Naive thymus-derived CD4-positive, alpha-beta T cell (primary cell): ENCODE results near the gene AKR1B1. TPM values are rescaled to one million over a fixed set of nuclear protein-coding genes. Genes with fewer than 3 reads are reported as not detected.

Experiments used
- ATAC-seq: fragments of 150-1000 bp; cut with Tn5 transposase; 2 replicates; pipeline ENCODE4 v1.10.0; 2021; ENCODE audit warnings: mild to moderate bottlenecking, moderate library complexity
- CTCF ChIA-PET: fragments of 350-600 bp; sonication (Branson Sonifier 250); formaldehyde crosslinking; loops from one replicate; lab custom pipeline; 2021; ENCODE audit warnings: antibody characterized with exemption; lab: Charles Lee
- POLR2A ChIA-PET: fragments of 350-600 bp; sonication (Branson Sonifier 250); formaldehyde crosslinking; loops from one replicate; lab custom pipeline; 2021; ENCODE audit warnings: antibody characterized with exemption, inconsistent platforms; lab: Charles Lee
- DNase-seq, 9 donors: peaks; one replicate each; pipeline versions ENCODE4 v3.0.0 to v3.0.0-alpha.2; 2020 to 2022; ENCODE audit warnings: mixed read lengths in 1 of 9
- H3K27ac ChIP-seq: one replicate; pipeline ENCODE4 v1.7.0; 2013; ENCODE audit warnings: mild to moderate bottlenecking, low read depth, low read length, moderate library complexity
- H3K27me3 ChIP-seq, 2 donors: one replicate each; pipeline ENCODE4 v1.7.0; 2013; ENCODE audit warnings: low read length in 2 of 2, mild to moderate bottlenecking in 2 of 2, moderate library complexity in 2 of 2; ENCODE audit not compliant: control insufficient read depth in 2 of 2, insufficient read depth in 2 of 2
- H3K36me3 ChIP-seq, 3 experiments: 1 replicate in 2 of 3; 2 replicates in 1 of 3; pipeline ENCODE4 v1.7.0; 2013; ENCODE audit warnings: low read length in 3 of 3, mild to moderate bottlenecking in 3 of 3, moderate library complexity in 1 of 3; ENCODE audit not compliant: insufficient read depth in 3 of 3, control insufficient read depth in 2 of 3
- H3K4me1 ChIP-seq, 2 donors: one replicate each; pipeline ENCODE4 v1.7.0; 2013; ENCODE audit warnings: low read length in 2 of 2, mild to moderate bottlenecking in 2 of 2, moderate library complexity in 1 of 2; ENCODE audit not compliant: control insufficient read depth in 2 of 2, insufficient read depth in 2 of 2
- H3K4me3 ChIP-seq: 2 replicates; pipeline ENCODE4 v1.7.0; 2013; ENCODE audit warnings: mild to moderate bottlenecking, low read length
- H3K9me3 ChIP-seq, 3 experiments: 1 replicate in 2 of 3; 2 replicates in 1 of 3; pipeline ENCODE4 v1.7.0; 2013; ENCODE audit warnings: low read length in 3 of 3; ENCODE audit not compliant: control insufficient read depth in 2 of 3
- H3K27ac Mint-ChIP-seq, 9 donors: one replicate each; pipeline ENCODE4 v1.8.0; 2020 to 2022; ENCODE audit warnings: mixed read lengths in 9 of 9, mild to moderate bottlenecking in 8 of 9, moderate library complexity in 5 of 9, inconsistent platforms in 2 of 9
- H3K27me3 Mint-ChIP-seq, 5 donors: one replicate each; pipeline ENCODE4 v1.8.0; 2021 to 2022; ENCODE audit warnings: mixed read lengths in 5 of 5, mild to moderate bottlenecking in 1 of 5
- H3K36me3 Mint-ChIP-seq, 5 donors: one replicate each; pipeline ENCODE4 v1.8.0; 2020 to 2022; ENCODE audit warnings: mixed read lengths in 5 of 5, mild to moderate bottlenecking in 3 of 5, inconsistent platforms in 1 of 5
- H3K4me1 Mint-ChIP-seq, 7 donors: one replicate each; pipeline ENCODE4 v1.8.0; 2020 to 2022; ENCODE audit warnings: mixed read lengths in 7 of 7, mild to moderate bottlenecking in 3 of 7, inconsistent platforms in 1 of 7
- H3K4me3 Mint-ChIP-seq, 10 donors: one replicate each; pipeline ENCODE4 v1.8.0; 2020 to 2022; ENCODE audit warnings: mild to moderate bottlenecking in 10 of 10, mixed read lengths in 10 of 10, moderate library complexity in 6 of 10, inconsistent platforms in 2 of 10
- H3K9me3 Mint-ChIP-seq, 11 donors: one replicate each; pipeline ENCODE4 v1.8.0; 2020 to 2022; ENCODE audit warnings: mixed read lengths in 11 of 11, mild to moderate bottlenecking in 4 of 11, inconsistent platforms in 1 of 11, moderate library complexity in 1 of 11
- intact Hi-C, 2 donors: fragments of 100-400 bp; cut with micrococcal nuclease; formaldehyde crosslinking; loops; one replicate each; pipeline ENCODE4 v1.15.1; 2023
- polyA plus RNA-seq, 2 donors: library from polyadenylated mRNA; unstranded; fragments of 300-500 nt; fragmentation: Illumina TruSeq; gene quantifications; one replicate each; pipeline ENCODE4 v1.2.3, GENCODE V29; 2021
- total RNA-seq, 6 experiments: library from RNA in 5 of 6; stranded (reverse) in 5 of 6; gene quantifications; 1 replicate in 5 of 6; 2 replicates in 1 of 6; pipeline ENCODE4 v1.2.3 and lab custom pipeline; 2021 to 2026

Gene AKR1B1
- total and polyA plus RNA-seq, 7 experiments from 2014 or later, result 62.2 to 206 (median 106) TPM

- no peak for DNase-seq
- peaks cover 0 to under 1% (median 0%) of the 10 kb centered on the region in 3 experiments for H3K36me3 ChIP-seq
- H3K27ac ChIP-seq, result no peak overlapping the region
- POLR2A ChIA-PET, result no interaction called here
- peak overlapping the region in 2 of 9 donors; percentile 21 to 41 for H3K27ac Mint-ChIP-seq
- H3K4me3 ChIP-seq, result no peak overlapping the region
- H3K9me3 ChIP-seq, result no peaks in the 10 kb centered on the region
- H3K27me3 ChIP-seq, result no peaks in the 10 kb centered on the region
- peaks cover 4 to 14% of the 10 kb centered on the region in 2 donors for H3K4me1 ChIP-seq
- peaks cover 0 to 7% (median 0%) of the 10 kb centered on the region in 5 donors for H3K27me3 Mint-ChIP-seq
- intact Hi-C loops, result loop anchor here (5.0 to 10.0 kb wide), 3 partner anchors 117 to 518 kb away; partner anchors contain the start of genes LRGUK (in 1 of the 2) and SLC35B4 (in 1 of the 2)
- peaks cover 0 to 12% (median 5%) of the 10 kb centered on the region in 11 donors for H3K9me3 Mint-ChIP-seq
- H3K36me3 Mint-ChIP-seq, result peaks cover 3 to 17% (median 10%) of the 10 kb centered on the region in 5 donors
- CTCF ChIA-PET, result no interaction called here
- peaks cover 12 to 17% (median 15%) of the 10 kb centered on the region in 7 donors for H3K4me1 Mint-ChIP-seq
- H3K4me3 Mint-ChIP-seq, result no peak overlapping the region
- no peak for ATAC-seq
Measured at GRCh38 chr7:134434701-134435100, 24.2 kb downstream of the AKR1B1 start.

- H3K4me3 Mint-ChIP-seq, result peak overlapping the region in 3 of 10 donors; percentile 1 to 87 (median 9)
- H3K4me1 ChIP-seq, result peaks cover 4 to 14% of the 10 kb centered on the region in 2 donors
- ATAC-seq (no peak), DNase-seq (no peak)
- H3K4me1 Mint-ChIP-seq, result peaks cover 12 to 17% (median 15%) of the 10 kb centered on the region in 7 donors
- no peaks in the 10 kb centered on the region for H3K27me3 ChIP-seq
- H3K27me3 Mint-ChIP-seq, result peaks cover 0 to 16% (median 0%) of the 10 kb centered on the region in 5 donors
- ChIA-PET CTCF (interaction anchor here (0.7 to 2.5 kb wide), 19 partner anchors 8 to 1170 kb away, joined by 3 to 66 read pairs (median 5); partner anchors contain the start of genes AKR1B1 and AKR1B15), POLR2A (interaction anchor here (1.6 kb wide), 1 partner anchor 25 kb away, joined by 9 read pairs; the partner anchor contains the start of gene AKR1B1)
- no peak overlapping the region for H3K27ac ChIP-seq
- intact Hi-C loops, result loop anchor here (2.0 to 10.0 kb wide), 4 partner anchors 116 to 519 kb away; partner anchors contain the start of genes SLC35B4 (in 2 of the 2) and LRGUK (in 1 of the 2)
- no peak overlapping the region for H3K4me3 ChIP-seq
- H3K9me3 Mint-ChIP-seq, result peaks cover 0 to 4% (median 0%) of the 10 kb centered on the region in 11 donors
- H3K36me3 ChIP-seq, result no peaks in the 10 kb centered on the region
- peak overlapping the region in 5 of 9 donors; percentile 32 to 90 (median 83) for H3K27ac Mint-ChIP-seq
- H3K36me3 Mint-ChIP-seq, result peaks cover under 1 to 4% (median under 1%) of the 10 kb centered on the region in 5 donors
- no peaks in the 10 kb centered on the region for H3K9me3 ChIP-seq
Measured at GRCh38 chr7:134433430-134433829, 25.5 kb downstream of the AKR1B1 start.

- peak; percentile 39 to 74 (median 67) for DNase-seq
- Mint-ChIP-seq H3K4me3 (peak overlapping the region; percentile 79 to 91 (median 86)), H3K36me3 (no peaks in the 10 kb centered on the region), H3K4me1 (peaks cover 12 to 17% (median 15%) of the 10 kb centered on the region in 7 donors), H3K9me3 (peaks cover 0 to under 1% (median 0%) of the 10 kb centered on the region in 11 donors), H3K27me3 (peaks cover 0 to 16% (median 0%) of the 10 kb centered on the region in 5 donors), H3K27ac (peak overlapping the region; percentile 71 to 93 (median 90))
- ATAC-seq, result peak; percentile 94
- intact Hi-C loops, result loop anchor here (1.0 to 10.0 kb wide), 10 partner anchors 27 to 520 kb away; partner anchors contain the start of genes AKR1B1 (in 2 of the 2), SLC35B4 (in 2 of the 2), BPGM (in 1 of the 2) and LRGUK (in 1 of the 2)
- H3K4me3 ChIP-seq, result peak overlapping the region; percentile 59
- peak overlapping the region; percentile 37 for H3K27ac ChIP-seq
- H3K9me3 ChIP-seq, result no peaks in the 10 kb centered on the region
- H3K36me3 ChIP-seq, result no peaks in the 10 kb centered on the region
- CTCF ChIA-PET, result interaction anchor here (0.6 to 2.5 kb wide), 25 partner anchors 11 to 1300 kb away, joined by 3 to 66 read pairs (median 5); partner anchors contain the start of genes AKR1B1 and AKR1B15
- peaks cover 4 to 14% of the 10 kb centered on the region in 2 donors for H3K4me1 ChIP-seq
- no peaks in the 10 kb centered on the region for H3K27me3 ChIP-seq
- POLR2A ChIA-PET, result interaction anchor here (0.6 to 1.6 kb wide), 4 partner anchors 24 to 590 kb away, joined by 3 to 9 read pairs (median 5); partner anchors contain the start of genes AKR1B1 and SLC35B4
Measured at GRCh38 chr7:134432296-134433152, 26.4 kb downstream of the AKR1B1 start.

- H3K27me3 Mint-ChIP-seq, result peaks cover 0 to 16% (median 0%) of the 10 kb centered on the region in 5 donors
- Histone ChIP-seq H3K9me3 (no peaks in the 10 kb centered on the region), H3K27ac (no peak overlapping the region), H3K36me3 (no peaks in the 10 kb centered on the region), H3K4me1 (peaks cover 4 to 14% of the 10 kb centered on the region in 2 donors), H3K27me3 (no peaks in the 10 kb centered on the region), H3K4me3 (peak overlapping the region; percentile 59)
- ATAC-seq, result no peak
- POLR2A ChIA-PET, result interaction anchor here (0.6 to 1.6 kb wide), 2 partner anchors 27 to 589 kb away, joined by 3 to 9 read pairs; partner anchors contain the start of gene AKR1B1
- intact Hi-C loops, result loop anchor here (1.0 to 10.0 kb wide), 10 partner anchors 27 to 520 kb away; partner anchors contain the start of genes AKR1B1 (in 2 of the 2), SLC35B4 (in 2 of the 2), BPGM (in 1 of the 2) and LRGUK (in 1 of the 2)
- H3K4me3 Mint-ChIP-seq, result peak overlapping the region; percentile 59 to 91 (median 86)
- CTCF ChIA-PET, result interaction anchor here (0.6 to 2.5 kb wide), 15 partner anchors 10 to 1300 kb away, joined by 3 to 66 read pairs (median 12); partner anchors contain the start of genes AKR1B1 and AKR1B15
- H3K9me3 Mint-ChIP-seq, result peaks cover 0 to 5% (median 0%) of the 10 kb centered on the region in 11 donors
- peaks cover 12 to 17% (median 15%) of the 10 kb centered on the region in 7 donors for H3K4me1 Mint-ChIP-seq
- H3K36me3 Mint-ChIP-seq, result peaks cover 0 to 5% (median 0%) of the 10 kb centered on the region in 5 donors
- peak overlapping the region in 6 of 9 donors; percentile 10 to 90 (median 78) for H3K27ac Mint-ChIP-seq
- DNase-seq, result no peak
Measured at GRCh38 chr7:134431815-134432214, 27.1 kb downstream of the AKR1B1 start.

DNA sequence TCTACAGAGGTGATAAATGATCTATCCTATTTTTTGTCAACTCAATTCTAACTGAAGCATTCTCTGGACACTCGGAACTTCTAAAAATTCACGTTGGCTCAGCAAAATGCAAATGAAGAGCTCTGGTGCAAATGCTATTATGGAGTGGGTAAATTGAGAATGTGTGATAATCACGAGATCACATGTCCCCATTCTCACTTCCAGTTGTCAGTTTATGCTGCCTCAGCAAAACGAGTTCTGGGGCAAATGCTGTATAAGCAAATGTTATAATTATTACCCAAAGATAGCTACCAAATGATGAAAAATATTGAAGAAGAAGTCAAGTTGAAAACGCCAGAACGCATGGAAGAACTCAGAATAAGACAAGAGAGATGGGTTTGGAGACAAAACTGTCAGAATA is 29.4 kb downstream of the AKR1B1 start:
- H3K9me3 Mint-ChIP-seq, result peaks cover 0 to 5% (median 0%) of the 10 kb centered on the region in 11 donors
- ATAC-seq (no peak), DNase-seq (no peak)
- Histone ChIP-seq H3K36me3 (no peaks in the 10 kb centered on the region), H3K4me1 (peaks cover 4 to 14% of the 10 kb centered on the region in 2 donors), H3K4me3 (no peak overlapping the region), H3K9me3 (no peaks in the 10 kb centered on the region), H3K27me3 (no peaks in the 10 kb centered on the region), H3K27ac (no peak overlapping the region)
- H3K4me3 Mint-ChIP-seq, result no peak overlapping the region
- no peak overlapping the region for H3K27ac Mint-ChIP-seq
- peaks cover 0 to 5% (median 0%) of the 10 kb centered on the region in 5 donors for H3K36me3 Mint-ChIP-seq
- H3K4me1 Mint-ChIP-seq, result peaks cover 12 to 17% (median 15%) of the 10 kb centered on the region in 7 donors
- ChIA-PET POLR2A (no interaction called here), CTCF (interaction anchor here (2.5 kb wide), 1 partner anchor 85 kb away, joined by 6 read pairs; no protein-coding TSS in a partner anchor)
- intact Hi-C loops, result no loop called here
- H3K27me3 Mint-ChIP-seq, result peaks cover 0 to 12% (median 0%) of the 10 kb centered on the region in 5 donors
